Fibroblast of villous mesenchyme (primary cell): ENCODE measurements around the gene ATXN7L3B. TPM values are rescaled to one million over a fixed set of nuclear protein-coding genes. Genes with fewer than 3 reads are reported as not detected.

Experiments
- DNase-seq: peaks from one replicate; pipeline ENCODE4 v3.0.0-alpha.2; 2010; ENCODE audit warnings: low read depth
- H3K4me3 ChIP-seq: 2 replicates; pipeline ENCODE4 v1.5.1; 2011; ENCODE audit warnings: low read depth, mild to moderate bottlenecking, low read length
- CTCF ChIP-seq: IDR thresholded peaks from 2 replicates; pipeline ENCODE4 v1.5.1; 2012; ENCODE audit warnings: low read depth, mild to moderate bottlenecking, low read length; ENCODE audit not compliant: insufficient read depth
- total RNA-seq: library from RNA; depleted of rRNA; stranded (reverse); fragments of >200 nt; gene quantifications from 2 replicates; pipeline ENCODE4 v1.2.3, GENCODE V29; 2012

ATXN7L3B gene
- total RNA-seq, 1 donor = 23.7 TPM

GRCh38 chr12:74551291-74551690, 13.7 kb downstream of the ATXN7L3B start:
- H3K4me3 ChIP-seq = no peak overlapping the region

GRCh38 chr12:74552201-74552600, 14.6 kb downstream of the ATXN7L3B start:
- TF ChIP-seq CTCF = no peak
- H3K4me3 ChIP-seq = no peak overlapping the region

More at GRCh38 chr12:74551291-74551690, 13.7 kb downstream of the ATXN7L3B start:
- DNase-seq = no peak
- TF ChIP-seq CTCF = no peak

GRCh38 chr12:74559728-74560127, 22.1 kb downstream of the ATXN7L3B start:
- no peak for TF ChIP-seq CTCF
- no peak overlapping the region for H3K4me3 ChIP-seq
- no peak for DNase-seq

More at GRCh38 chr12:74552201-74552600, 14.6 kb downstream of the ATXN7L3B start:
- DNase-seq = no peak

- DNase-seq = no peak
- TF ChIP-seq CTCF = no peak
- no peak overlapping the region for H3K4me3 ChIP-seq
Observed at GRCh38 chr12:74563927-74564326, 26.3 kb downstream of the ATXN7L3B start.

- no peak for DNase-seq
- TF ChIP-seq CTCF = no peak
- H3K4me3 ChIP-seq = no peak overlapping the region
Observed at GRCh38 chr12:74578486-74578885, 40.9 kb downstream of the ATXN7L3B start.

GRCh38 chr12:74579446-74579845, 41.8 kb downstream of the ATXN7L3B start:
- H3K4me3 ChIP-seq = no peak overlapping the region
- no peak for TF ChIP-seq CTCF
- no peak for DNase-seq

- no peak for DNase-seq
- no peak for TF ChIP-seq CTCF
- H3K4me3 ChIP-seq = no peak overlapping the region
Observed at GRCh38 chr12:74579981-74580380, 42.3 kb downstream of the ATXN7L3B start.
